GM12891 (cell line): Measurements from ENCODE around the gene TPK1.

ENCODE experiments used
- PAX5 ChIP-seq: IDR thresholded peaks from 2 replicates; pipeline ENCODE4 v1.6.1; 2011; ENCODE audit warnings: low read length, moderate library complexity, mild to moderate bottlenecking; ENCODE audit not compliant: insufficient read depth, severe bottlenecking
- POLR2A ChIP-seq: IDR thresholded peaks from 2 replicates; pipeline ENCODE4 v1.6.1; 2011; ENCODE audit warnings: low read depth, low read length, control low read depth
- POLR2AphosphoS5 ChIP-seq: IDR thresholded peaks from 2 replicates; pipeline ENCODE4 v1.6.1; 2011; ENCODE audit warnings: low read depth, low read length, control low read depth
- POU2F2 ChIP-seq: IDR thresholded peaks from 2 replicates; pipeline ENCODE4 v1.6.1; 2011; ENCODE audit warnings: low read depth, mild to moderate bottlenecking, control low read depth, low read length, moderate library complexity
- SPI1 ChIP-seq: IDR thresholded peaks from 2 replicates; pipeline ENCODE4 v1.6.1; 2011; ENCODE audit warnings: low read depth, low read length, control low read depth
- TAF1 ChIP-seq: IDR thresholded peaks from 2 replicates; pipeline ENCODE4 v1.6.1; 2011; ENCODE audit warnings: low read depth, low read length, control low read depth

DNA sequence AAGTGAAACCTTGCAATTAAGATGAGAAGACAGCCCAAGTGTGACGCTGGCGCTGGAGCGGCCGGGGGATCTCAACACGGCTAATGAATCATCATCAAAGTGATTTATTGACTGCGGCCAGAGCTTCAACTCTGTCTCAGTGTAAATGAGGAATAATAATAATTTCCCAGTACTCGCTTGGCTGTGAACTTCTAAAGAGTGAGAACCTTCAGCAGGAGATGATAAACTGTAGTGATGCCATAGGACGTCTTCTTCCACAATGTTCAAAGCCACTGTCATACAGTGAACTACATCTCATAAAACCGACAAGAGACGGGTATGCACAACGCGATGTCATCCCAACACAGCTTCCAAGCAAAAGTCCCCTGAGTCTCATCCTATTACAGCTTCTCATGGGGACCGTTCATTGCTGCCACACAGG is 308.8 kb downstream of the TPK1 start:
- TF ChIP-seq POLR2A (no peak), TAF1 (no peak), SPI1 (no peak), POLR2AphosphoS5 (no peak), PAX5 (no peak), POU2F2 (no peak)
